HG03457 (cell line): Measurements from ENCODE around the gene TBC1D4.

Experiments used
- ATAC-seq: cut with Tn5 transposase; IDR thresholded peaks from one replicate; pipeline ENCODE4 v1.9.1; 2021; ENCODE audit warnings: moderate number of reproducible peaks; ENCODE audit not compliant: unreplicated experiment

TBC1D4 gene

GRCh38 chr13:75489502-75490263 is 7.7 kb upstream of the TBC1D4 start:
- ATAC-seq, result peak; percentile 79

GRCh38 chr13:75486146-75487062 is 4.4 kb upstream of the TBC1D4 start:
- ATAC-seq, result no peak

GRCh38 chr13:75485286-75486062 is 3.5 kb upstream of the TBC1D4 start:
- ATAC-seq, result no peak

- ATAC-seq, result no peak
These were observed 781 bp upstream of the TBC1D4 start for GRCh38 chr13:75482820-75483079.

GRCh38 chr13:75481176-75482069 is 546 bp downstream of the TBC1D4 start:
- peak; percentile 22 for ATAC-seq

- ATAC-seq, result no peak
These were observed 1.2 kb downstream of the TBC1D4 start for GRCh38 chr13:75480671-75481175.

GRCh38 chr13:75479102-75479740 is 2.7 kb downstream of the TBC1D4 start:
- no peak for ATAC-seq

- no peak for ATAC-seq
These were observed 3.3 kb downstream of the TBC1D4 start for GRCh38 chr13:75478659-75479058.

- no peak for ATAC-seq
These were observed 7.0 kb downstream of the TBC1D4 start for GRCh38 chr13:75474956-75475355.

GRCh38 chr13:75473468-75473867 is 8.5 kb downstream of the TBC1D4 start:
- ATAC-seq, result no peak

GRCh38 chr13:75470676-75471075 is 11.3 kb downstream of the TBC1D4 start:
- no peak for ATAC-seq

GRCh38 chr13:75469047-75469446 is 12.9 kb downstream of the TBC1D4 start:
- no peak for ATAC-seq

- no peak for ATAC-seq
These were observed 13.4 kb downstream of the TBC1D4 start for GRCh38 chr13:75468602-75469001.

GRCh38 chr13:75468098-75468497 is 13.9 kb downstream of the TBC1D4 start:
- ATAC-seq, result no peak

- no peak for ATAC-seq
These were observed 14.8 kb downstream of the TBC1D4 start for GRCh38 chr13:75467040-75467728.

GRCh38 chr13:75465236-75465635 is 16.7 kb downstream of the TBC1D4 start:
- ATAC-seq, result no peak

GRCh38 chr13:75461314-75461713 is 20.7 kb downstream of the TBC1D4 start:
- no peak for ATAC-seq

- ATAC-seq, result no peak
These were observed 21.3 kb downstream of the TBC1D4 start for GRCh38 chr13:75460644-75461043.
